ENCODE data around the gene ZCCHC17.

ZCCHC17 gene

DNA sequence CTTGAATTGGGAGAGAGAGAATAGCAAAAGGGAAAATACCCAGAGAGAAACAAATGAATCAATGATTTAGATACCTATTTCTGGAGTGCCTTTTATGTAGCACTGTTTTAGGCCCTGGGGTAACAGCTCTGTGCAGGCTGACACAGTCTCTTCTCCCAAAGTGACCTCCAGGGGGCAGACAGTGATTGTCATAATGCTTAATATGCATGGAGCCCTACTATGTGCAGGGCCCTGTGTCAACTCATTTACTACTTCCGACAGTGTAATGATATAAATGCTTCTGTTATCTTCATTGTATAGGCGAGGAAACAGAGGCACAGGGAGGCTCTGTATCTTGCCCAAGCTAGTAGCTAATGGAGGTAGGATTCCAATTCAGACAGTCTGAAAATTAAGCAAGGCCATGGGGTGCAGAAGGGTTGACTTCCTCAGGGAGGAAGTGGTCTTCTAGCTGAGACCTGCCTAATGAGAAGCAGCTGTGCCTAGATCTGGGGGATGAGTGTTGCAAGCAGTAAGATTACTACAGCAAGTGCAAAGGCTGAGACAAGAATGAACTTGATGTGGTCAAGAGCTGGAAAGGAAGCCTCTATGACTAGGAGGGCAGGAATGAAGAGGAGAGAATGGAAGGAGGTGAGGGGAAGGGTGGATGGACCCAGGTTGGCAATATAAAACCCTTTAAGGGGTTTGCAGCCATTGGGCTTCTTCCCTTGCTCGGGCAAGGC is 100.0 kb downstream of the ZCCHC17 start:
- DNase-seq (ENCODE audit: low spot score), result no peak

DNA sequence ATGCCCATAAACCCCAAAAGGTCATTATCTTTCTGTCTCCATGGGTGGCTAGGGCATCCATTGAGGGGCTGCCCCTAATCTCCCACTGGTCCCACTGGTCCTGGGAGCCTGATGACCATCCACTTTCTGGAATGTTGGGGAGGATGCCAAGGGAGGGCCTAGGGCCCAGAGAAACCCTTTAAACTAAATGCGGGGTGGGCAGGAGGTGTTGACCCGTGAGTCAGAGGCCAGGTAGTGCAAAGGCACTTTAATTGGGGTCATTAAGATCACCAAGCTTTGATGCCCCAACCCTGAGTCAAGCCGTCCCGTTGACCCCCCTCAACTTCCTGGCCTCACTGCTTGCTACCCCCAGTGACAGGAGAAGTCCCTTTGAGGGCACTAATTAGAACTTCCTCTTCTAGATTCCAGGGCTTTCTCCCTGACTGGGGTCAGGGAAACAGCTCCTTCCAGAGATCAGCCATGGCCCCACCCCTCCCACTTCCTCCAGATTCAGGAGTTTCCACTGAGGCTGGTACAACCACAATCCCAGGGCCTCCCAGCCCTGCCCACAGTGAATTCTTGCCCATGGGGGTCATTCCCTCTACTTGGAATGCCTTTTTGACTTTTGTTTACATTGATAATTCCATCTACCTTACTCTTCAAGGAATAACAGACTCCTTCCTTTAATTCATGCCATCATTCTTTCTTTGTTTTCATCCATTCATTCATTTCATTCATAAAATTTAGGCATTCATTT is 100.7 kb downstream of the ZCCHC17 start:
- no peak for DNase-seq (ENCODE audit: low spot score)

DNA sequence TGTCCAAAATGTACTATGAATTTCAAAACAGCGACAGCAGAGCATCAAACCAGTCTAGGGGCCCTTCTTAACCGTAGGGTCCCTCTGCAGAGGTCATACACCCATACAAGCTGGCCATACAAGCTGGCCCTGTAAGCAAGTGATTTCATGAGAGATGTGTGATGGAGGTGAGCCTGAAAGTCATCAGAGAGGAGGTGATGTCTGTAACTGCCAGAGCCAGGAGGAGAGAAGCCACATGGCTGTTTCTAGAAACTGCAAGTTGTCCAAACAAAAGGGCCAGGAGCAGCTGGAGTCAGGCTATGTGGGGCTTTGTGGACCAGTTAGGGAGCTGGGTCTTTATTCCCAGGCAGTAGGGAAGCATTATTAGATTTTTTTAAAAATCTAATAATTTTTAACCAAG is 101.4 kb downstream of the ZCCHC17 start:
- no peak for DNase-seq (ENCODE audit: low spot score)

DNA sequence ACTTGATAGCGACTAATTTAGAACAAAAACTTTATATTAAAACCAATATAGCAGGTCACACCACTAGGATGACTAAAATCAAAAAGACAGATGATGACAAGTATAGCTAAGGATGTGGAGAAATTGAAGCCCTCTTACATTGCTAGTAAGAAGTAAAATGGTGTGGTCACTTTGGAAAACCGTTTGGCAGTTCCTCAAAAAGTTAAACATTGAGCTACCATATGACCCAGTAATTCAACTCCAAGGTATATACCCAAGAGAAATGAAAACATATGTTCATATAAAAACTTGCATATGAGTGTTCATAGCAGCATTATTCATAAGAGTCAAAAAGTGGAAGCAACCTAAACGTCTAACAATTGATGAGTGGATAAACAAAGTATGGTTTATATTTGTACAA is 103.1 kb downstream of the ZCCHC17 start:
- DNase-seq (ENCODE audit: low spot score), result no peak

DNA sequence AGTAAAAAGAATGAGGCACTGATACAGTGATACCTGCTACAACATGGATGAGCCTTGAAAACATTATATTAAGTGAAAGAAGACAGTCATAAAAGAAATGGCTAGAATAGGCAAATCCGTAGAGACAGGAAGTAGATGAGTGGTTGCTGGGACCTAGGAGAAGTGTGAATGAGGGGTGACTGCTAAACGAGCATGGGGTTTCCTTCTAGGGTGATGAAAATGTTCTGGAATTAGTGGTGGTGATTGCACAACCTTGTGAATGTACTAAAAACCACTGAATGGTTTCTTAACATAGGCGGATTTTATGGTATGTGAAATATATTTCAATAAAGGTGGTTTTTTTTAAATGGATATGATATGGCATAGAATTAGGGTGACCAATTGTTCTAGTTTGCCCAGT is 103.6 kb downstream of the ZCCHC17 start:
- no peak for DNase-seq (ENCODE audit: low spot score)

DNA sequence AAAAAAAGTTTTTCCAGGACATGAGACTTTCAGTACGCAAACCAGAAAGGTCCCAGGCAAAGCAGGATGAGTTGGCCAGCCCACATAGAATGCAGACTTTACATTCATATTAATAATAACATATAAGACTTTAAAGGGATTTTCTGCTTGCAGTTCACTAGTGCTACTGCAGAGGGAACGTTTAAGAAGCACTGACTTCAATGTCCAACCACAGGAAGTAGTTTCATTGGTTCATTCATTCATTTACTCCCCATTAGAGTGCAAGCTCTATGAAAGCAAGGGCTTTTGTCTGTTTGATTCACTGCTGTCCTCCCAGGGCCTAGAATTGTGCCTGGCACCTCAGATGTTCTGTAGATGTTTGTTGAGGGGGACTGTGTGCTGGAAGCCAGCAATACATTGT is 104.4 kb downstream of the ZCCHC17 start:
- DNase-seq (ENCODE audit: low spot score), result no peak

DNA sequence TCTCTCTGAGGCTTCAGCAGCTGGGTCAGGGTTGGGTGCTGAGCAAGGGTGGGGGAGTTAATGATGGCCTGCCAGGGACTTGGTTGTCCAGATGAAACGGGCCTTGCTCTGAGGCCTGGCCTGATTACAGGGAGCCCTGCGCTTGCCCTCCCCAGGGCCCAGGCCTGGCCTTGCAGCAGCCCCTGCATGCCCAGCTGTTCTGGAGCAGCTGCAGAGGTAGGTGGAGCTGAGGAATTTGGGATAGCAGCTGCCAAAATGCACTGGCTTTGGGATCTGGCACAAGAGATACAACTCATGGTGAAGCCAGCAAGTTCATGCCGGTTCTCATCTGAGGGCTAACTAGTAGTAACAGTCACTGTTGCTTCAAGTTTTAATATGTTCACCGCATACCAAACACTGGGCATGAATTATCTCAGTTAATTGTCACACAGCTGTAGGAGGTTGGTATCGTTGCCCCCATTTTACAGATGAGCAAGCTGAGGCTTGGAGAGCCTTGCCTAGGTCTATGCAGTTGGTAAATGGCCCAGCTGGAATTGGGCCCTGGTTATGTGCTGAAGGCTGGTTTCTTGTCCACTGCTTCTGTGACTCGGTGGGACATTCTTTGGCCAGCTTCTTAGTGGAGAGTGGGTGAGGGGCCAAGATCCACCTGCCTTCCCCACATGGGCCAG is 108.9 kb downstream of the ZCCHC17 start:
- no peak for DNase-seq (ENCODE audit: low spot score)

DNA sequence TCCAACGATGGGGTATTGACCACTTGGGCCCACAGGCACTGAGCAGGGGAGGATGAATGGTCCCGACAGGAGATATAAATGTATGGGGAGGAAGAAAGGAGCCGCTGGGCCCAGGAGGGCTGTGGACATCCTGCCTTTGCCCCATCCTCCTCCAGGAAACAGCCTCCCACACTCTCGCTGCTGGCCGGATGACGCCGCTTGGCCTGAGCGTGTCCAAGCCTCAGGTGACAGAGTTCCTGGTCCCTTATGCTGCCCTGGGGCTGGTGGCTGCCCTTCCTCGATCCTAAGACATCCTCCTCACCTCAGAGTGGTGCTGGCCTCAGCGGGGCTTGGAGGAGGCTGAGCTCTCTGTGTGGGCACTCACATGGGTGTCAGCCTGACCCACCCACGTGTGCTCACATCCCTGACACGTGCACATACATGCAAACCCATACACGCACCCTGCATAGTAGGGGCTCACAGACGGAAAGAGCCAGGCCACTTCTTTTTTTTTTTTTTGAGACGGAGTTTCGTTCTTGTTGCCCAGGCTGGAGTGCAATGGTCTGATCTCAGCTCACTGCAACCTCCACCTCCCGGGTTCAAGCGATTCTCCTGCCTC is 110.3 kb downstream of the ZCCHC17 start:
- no peak for DNase-seq (ENCODE audit: low spot score)

DNA sequence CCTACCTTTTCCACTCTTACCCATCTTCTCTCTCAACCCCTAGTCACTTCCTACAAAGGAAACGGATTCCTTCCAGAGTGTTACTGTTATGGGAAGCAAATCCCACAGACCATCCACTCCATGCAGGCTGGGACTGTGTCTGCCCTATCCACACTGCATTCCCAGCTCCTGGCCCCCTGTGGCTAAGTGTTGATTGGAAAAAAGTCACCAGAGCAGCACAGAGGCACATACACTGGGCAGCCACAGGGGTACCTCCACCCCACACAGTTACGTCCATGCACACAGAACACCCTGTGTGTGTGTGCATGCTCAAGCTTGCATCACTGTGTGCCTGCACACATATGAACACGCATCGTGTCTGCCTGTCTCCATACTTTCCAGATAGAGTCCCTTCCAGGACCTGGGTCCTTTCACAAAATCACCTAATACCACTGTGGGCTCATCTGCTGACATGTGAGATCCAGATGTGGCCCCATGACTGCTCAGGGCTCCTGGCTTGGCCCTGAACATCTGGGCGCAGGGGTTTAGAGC is 112.0 kb downstream of the ZCCHC17 start:
- DNase-seq (ENCODE audit: low spot score), result no peak

DNA sequence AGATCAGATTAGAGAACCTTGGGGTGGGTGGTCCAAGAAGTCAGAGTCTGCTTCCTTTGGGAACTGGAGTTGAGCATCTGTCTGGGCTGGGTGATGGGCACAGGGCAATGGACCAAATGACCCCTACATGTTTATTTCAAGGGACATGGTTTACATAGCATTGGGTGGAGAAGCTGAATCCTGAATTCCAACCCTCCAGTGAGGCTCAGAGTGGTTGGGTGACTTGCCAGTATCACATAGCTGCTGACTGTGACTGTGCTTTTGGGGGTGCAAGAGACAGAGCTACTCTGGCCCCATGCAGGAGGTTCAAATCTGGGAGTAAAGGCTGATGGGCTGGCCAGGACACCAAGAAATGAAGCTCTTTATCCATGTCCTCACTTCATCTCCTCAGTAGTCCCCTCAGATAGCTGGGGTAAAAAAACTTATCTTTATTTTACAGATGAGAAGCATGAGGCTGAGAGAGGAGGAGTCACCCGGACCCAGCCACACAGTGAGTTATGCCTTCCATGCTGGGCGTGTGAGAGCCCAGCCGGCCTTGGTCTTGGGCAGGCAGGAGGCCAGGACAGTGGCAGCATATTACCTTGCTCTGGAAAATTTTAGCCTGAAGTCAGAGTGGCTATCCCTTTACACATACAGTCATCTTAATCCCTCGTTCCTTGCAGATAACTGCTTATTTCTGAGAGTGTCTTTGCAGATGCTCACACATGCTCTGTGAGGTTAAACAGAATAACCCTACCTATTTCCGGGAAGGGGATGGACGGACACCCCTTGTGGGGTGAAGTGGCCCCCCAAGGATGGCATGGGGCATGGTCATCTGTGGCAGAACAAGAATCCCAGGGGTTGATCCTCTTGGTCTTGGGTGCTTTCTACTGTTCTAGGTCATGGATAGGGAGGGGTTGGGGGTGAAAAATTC is 113.4 kb downstream of the ZCCHC17 start:
- no peak for DNase-seq (ENCODE audit: low spot score)

DNA sequence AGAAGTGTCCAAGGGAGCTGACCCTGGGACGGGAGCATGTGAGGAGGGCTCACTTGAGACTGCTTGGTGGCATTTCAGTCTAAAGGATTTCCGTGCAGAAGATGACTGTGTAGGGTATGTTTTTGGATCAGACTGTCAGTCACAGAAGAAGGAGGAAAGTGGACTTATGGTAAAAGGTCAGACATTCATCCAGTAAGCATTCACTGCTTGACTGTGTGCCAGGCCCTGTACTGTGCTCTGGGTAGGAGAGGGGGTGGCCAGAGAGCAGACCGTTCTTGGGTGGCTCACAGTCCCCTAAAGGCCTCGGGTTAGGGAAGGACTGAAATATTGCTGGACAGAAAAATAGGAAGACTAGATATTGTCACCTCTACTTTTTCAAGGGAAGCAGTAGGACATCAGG is 114.0 kb downstream of the ZCCHC17 start:
- no peak for DNase-seq (ENCODE audit: low spot score)

DNA sequence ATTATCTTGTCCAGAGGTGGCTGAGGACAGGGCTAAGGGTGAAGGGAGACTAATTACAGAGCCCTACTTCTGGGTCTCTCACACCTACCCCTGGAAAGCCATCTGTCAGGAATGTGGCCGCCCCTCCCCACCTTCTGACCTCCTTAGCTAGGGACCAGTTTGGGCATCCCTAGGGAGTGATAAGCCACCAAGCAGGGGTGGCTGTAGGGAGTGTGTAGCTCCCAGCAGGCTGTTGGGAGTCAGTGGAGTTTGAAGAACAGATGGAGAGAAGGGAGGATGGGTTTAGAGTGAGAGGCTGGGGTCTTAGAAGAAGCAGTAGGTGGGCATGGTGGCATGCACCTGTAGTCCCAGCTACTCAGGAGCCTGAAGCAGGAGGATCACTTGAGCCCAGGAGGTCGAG is 115.4 kb downstream of the ZCCHC17 start:
- no peak for DNase-seq (ENCODE audit: low spot score)

DNA sequence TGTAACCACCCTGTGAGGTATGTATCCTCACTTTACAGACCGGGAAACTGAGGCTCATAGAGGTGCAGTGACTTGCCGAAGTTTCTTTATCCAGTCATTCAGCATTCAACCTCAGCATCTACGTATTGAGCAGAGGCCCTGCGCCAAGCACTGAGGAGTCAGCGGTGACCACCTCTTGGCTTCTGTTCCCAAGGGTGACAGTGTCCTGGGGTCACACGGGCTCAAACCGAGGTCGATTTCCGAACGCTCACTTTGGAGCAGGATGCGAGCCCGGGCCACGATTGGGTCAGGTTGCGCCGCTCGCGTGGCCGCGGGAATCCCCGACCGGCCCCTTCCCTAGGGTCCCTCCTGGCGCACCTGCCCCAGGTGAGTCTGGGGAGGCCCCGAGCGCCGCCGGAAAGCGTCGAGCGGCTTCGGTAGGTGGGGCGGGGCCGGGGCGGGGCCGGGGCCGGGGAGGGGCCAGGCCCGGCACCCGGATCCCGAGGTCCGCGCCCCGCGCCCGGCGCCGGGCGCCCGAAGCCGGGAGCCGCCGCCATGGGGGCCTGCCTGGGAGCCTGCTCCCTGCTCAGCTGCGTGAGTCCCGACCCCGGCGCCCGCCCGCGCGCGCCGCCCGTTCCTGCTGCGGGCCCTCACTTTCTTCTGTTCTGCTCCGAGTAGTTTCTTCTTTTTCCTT is 116.0 kb downstream of the ZCCHC17 start, which contains the start of gene SERINC2:
Gene SERINC2, plus strand, starts transcription at position 482 of the 673 bp plus-strand sequence. Its CDS starts 53 bp downstream, at position 535.
- no peak for DNase-seq (ENCODE audit: low spot score)

DNA sequence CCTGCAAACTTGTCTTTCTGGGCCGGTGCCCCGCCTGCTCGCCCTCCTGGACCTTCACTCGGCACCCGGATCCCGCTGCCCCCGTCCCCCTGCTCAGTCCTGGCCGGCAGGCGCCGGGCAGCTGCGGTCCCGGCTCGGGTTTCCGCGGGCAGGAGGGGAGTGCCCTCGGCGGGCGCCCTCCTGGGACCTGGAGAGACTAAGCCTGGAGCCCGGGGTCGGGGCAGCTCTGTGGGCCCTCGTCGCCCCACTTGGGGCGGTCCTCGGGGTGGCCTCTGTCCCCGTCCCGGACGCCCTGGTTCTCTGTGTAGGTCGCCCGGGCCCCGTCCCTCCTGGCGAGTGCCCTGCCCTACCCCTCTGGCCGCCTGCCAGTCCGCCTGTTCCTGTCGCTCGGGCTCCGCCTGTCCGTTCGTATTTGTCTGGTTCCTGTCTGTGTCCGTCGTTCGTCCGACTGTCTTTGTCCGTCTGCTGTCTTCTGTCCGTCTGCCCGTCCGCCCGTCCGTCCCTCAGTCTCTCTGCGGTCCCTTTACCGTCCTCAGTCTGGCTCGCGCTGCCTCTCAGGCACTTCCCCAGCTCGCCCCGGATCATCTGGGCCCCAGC is 116.7 kb downstream of the ZCCHC17 start:
- DNase-seq (ENCODE audit: low spot score), result no peak
